ENCODE measurements around the gene LAIR2. TPM values are rescaled to one million over a fixed set of nuclear protein-coding genes. Genes with fewer than 3 reads are reported as not detected.
A peak's percentile ranks its signal among the peaks of the same experiment; 100 is the strongest.

The LAIR2 gene
- total and polyA plus RNA-seq, 4 experiments from 2014 or later, result 0.81 to 27.9 (median 8.4) TPM

DNA sequence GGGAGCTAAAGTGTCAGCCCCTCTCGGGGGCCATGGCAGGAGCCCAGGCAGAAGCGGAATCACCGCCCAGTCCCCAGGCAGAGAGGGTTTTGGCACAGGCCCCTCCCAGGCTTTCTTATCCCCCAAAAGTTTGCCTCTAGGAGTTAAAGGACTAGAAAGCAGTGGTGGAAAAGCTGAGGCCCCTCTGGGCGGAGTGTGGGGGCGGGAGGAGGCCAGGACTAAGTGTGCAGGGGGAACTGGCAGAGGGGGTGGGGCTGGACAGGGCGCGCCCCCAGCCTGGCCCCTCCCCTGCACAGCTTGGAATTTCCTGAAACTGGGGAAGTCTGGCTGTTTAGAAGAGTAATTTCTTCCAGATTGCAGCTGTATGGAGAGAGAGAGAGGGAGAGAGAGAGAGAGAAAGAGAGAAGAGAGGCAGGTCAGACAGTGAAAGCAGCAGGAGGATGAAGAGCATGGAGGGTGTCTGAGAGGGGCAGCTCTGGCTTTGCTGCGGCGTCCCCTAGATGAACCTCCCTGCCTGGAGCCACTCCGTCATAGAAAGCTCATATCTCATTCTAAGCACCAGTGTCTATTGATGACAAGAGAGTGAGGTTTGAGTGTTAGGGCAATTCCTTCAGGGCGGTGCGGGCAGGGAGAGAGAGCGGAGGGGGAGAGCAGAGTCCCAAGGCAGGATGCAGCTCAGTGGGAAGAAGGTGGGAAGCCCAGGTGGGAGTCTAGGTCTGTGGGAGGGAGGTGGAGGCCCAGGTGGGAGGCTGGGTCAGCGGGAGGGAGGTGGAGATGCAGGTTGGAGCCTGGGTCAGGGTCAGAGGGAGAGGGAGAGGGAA is 29.4 kb upstream of the LAIR2 start, which contains the start of gene CDC42EP5:
CDC42EP5 (minus strand) TSS at position 226 of the 821 bp plus-strand sequence. CDS start 7,749 bp downstream, outside the sequence.
- ChIA-PET POLR2A (ENCODE audit: partially characterized antibody) (interaction anchor here (0.7 to 1.4 kb wide), 3 partner anchors 8 to 25 kb away, joined by 3 to 6 read pairs (median 3); partner anchors contain the start of genes LENG8 and LENG9), CTCF (ENCODE audit: partially characterized antibody) (interaction anchor here (0.7 to 1.1 kb wide), 2 partner anchors 202 to 602 kb away, joined by 3 to 5 read pairs; no protein-coding TSS in a partner anchor)
- Mint-ChIP-seq H3K27me3 (peaks cover 27 to 32% of the 10 kb centered on the region in 2 donors), H3K27ac (peak within 1 kb of the TSS in 1 of 7 donors; percentile 19), H3K4me3 (peak within 1 kb of the TSS in 1 of 8 donors; percentile 31), H3K9me3 (no peaks in the 10 kb centered on the region), H3K36me3 (no peaks in the 10 kb centered on the region), H3K4me1 (peaks cover 4 to 15% (median 9%) of the 10 kb centered on the region in 4 donors)
- Histone ChIP-seq H3K27me3 (ENCODE audit: insufficient read depth, low read length) (no peaks in the 10 kb centered on the region), H3K4me1 (ENCODE audit: insufficient read depth, low read length) (peaks cover 10% of the 10 kb centered on the region), H3K4me3 (ENCODE audit: low read length in 2 of 2) (no peak within 1 kb of the TSS), H3K9me3 (ENCODE audit: control insufficient read depth in 1 of 2, low read length in 2 of 2) (no peaks in the 10 kb centered on the region), H3K36me3 (ENCODE audit: insufficient read depth, low read length) (no peaks in the 10 kb centered on the region), H3K27ac (ENCODE audit: low read depth, low read length) (no peak within 1 kb of the TSS)
- DNase-seq, result no peak
- intact Hi-C loops (cut with micrococcal nuclease), result no loop called here

DNA sequence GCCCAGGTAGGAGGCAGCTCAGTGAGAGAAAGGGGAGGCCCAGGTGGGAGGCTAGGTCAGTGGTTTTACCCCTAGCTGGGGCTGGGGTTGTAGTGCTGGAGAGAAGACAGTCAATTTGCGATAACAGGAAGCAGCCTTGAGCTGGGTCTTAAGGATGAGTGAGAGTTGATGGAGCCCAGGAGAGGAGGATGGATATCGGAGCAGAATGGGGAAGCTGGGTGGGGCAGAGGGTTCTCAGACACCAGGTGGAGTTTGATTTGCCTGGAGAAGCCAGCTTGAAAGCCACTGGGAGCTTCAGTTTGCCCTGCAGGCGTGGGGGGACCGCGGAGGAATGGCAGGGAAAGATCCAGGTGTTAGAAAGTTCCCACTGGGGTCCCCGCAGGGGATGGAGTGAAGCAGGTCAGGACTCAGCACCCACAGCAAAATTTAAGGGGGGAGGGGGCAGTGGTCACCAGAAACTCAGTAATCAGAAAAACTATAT is 28.7 kb upstream of the LAIR2 start:
- intact Hi-C loops (cut with micrococcal nuclease), result no loop called here
- Mint-ChIP-seq H3K27ac (no peak overlapping the region), H3K9me3 (no peaks in the 10 kb centered on the region), H3K4me3 (no peak overlapping the region), H3K27me3 (peaks cover 29 to 34% of the 10 kb centered on the region in 2 donors), H3K4me1 (peaks cover 7 to 15% (median 9%) of the 10 kb centered on the region in 4 donors), H3K36me3 (no peaks in the 10 kb centered on the region)
- H3K9me3 ChIP-seq (ENCODE audit: control insufficient read depth in 1 of 2, low read length in 2 of 2), result no peaks in the 10 kb centered on the region
- H3K27me3 ChIP-seq (ENCODE audit: insufficient read depth, low read length), result no peaks in the 10 kb centered on the region
- H3K4me3 ChIP-seq (ENCODE audit: low read length in 2 of 2), result no peak overlapping the region
- ChIA-PET POLR2A (ENCODE audit: partially characterized antibody) (interaction anchor here (1.3 to 1.4 kb wide), 2 partner anchors 9 to 25 kb away, joined by 3 to 6 read pairs; partner anchors contain the start of gene LENG8), CTCF (ENCODE audit: partially characterized antibody) (interaction anchor here (0.7 to 1.1 kb wide), 2 partner anchors 201 to 601 kb away, joined by 3 to 5 read pairs; no protein-coding TSS in a partner anchor)
- no peak for DNase-seq
- no peaks in the 10 kb centered on the region for H3K36me3 ChIP-seq (ENCODE audit: insufficient read depth, low read length)
- no peak overlapping the region for H3K27ac ChIP-seq (ENCODE audit: low read depth, low read length)
- peaks cover 10% of the 10 kb centered on the region for H3K4me1 ChIP-seq (ENCODE audit: insufficient read depth, low read length)

DNA sequence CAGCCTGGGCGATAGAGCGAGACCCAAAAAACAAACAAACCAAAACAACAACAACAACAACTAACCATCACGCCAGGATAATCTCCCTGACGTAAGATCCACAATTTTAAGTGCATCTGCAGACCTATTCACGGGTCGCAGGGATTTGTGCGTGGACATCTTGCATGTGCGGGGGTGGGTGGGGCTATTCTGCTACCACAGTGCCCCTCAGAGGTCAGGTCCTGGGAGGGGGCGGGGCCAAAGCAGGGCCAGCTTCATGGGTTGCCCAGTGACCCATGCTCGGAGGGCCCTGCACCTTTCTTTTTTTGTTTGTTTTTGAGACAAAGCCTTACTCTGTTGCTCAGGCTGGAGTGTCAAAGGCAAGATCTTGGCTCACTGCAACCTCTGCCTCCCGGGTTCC is 26.9 kb upstream of the LAIR2 start:
- peaks cover 17 to 21% of the 10 kb centered on the region in 2 donors for H3K27me3 Mint-ChIP-seq
- POLR2A ChIA-PET (ENCODE audit: partially characterized antibody), result no interaction called here

DNA sequence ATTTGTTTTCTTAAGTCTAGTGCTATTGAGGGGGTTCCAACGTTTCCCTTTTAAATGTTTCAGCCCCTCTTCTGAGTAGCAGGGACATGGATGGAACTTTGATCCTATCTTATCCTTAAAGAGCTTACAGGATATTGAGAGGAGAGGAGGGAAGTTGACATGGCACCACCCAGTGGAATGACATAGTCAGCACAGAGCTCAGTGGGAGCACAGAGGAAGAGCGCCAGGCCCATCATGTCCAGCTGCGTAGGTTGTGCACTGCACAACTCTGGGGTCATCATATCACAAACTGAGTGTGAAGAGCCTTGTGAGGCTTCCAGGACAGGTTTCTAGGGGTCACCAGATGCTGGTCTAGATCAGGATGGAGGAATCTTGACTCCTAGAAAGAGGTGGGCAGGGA is 25.0 kb upstream of the LAIR2 start:
- POLR2A ChIA-PET (ENCODE audit: partially characterized antibody), result no interaction called here
- no peak overlapping the region for H3K27ac ChIP-seq (ENCODE audit: low read depth, low read length)
- no peaks in the 10 kb centered on the region for H3K36me3 ChIP-seq (ENCODE audit: insufficient read depth, low read length)
- Mint-ChIP-seq H3K4me1 (peaks cover 6 to 9% (median 8%) of the 10 kb centered on the region in 4 donors), H3K27ac (no peak overlapping the region), H3K4me3 (no peak overlapping the region), H3K36me3 (no peaks in the 10 kb centered on the region), H3K27me3 (peaks cover 20 to 22% of the 10 kb centered on the region in 2 donors), H3K9me3 (no peaks in the 10 kb centered on the region)
- DNase-seq, result no peak
- CTCF ChIA-PET (ENCODE audit: partially characterized antibody), result interaction anchor here (0.7 to 9.1 kb wide), 3 partner anchors 27 to 202 kb away, joined by 4 to 85 read pairs (median 6); no protein-coding TSS in a partner anchor
- intact Hi-C loops (cut with micrococcal nuclease), result no loop called here
- no peak overlapping the region for H3K4me3 ChIP-seq (ENCODE audit: low read length in 2 of 2)
- H3K27me3 ChIP-seq (ENCODE audit: insufficient read depth, low read length), result no peaks in the 10 kb centered on the region
- H3K9me3 ChIP-seq (ENCODE audit: control insufficient read depth in 1 of 2, low read length in 2 of 2), result no peaks in the 10 kb centered on the region
- no peaks in the 10 kb centered on the region for H3K4me1 ChIP-seq (ENCODE audit: insufficient read depth, low read length)

More for the DNA sequence above, 26.9 kb upstream of the LAIR2 start:
- Histone ChIP-seq H3K9me3 (ENCODE audit: control insufficient read depth in 1 of 2, low read length in 2 of 2) (no peaks in the 10 kb centered on the region), H3K27me3 (ENCODE audit: insufficient read depth, low read length) (no peaks in the 10 kb centered on the region), H3K27ac (ENCODE audit: low read depth, low read length) (no peak overlapping the region), H3K36me3 (ENCODE audit: insufficient read depth, low read length) (no peaks in the 10 kb centered on the region), H3K4me3 (ENCODE audit: low read length in 2 of 2) (no peak overlapping the region), H3K4me1 (ENCODE audit: insufficient read depth, low read length) (peaks cover 7% of the 10 kb centered on the region)
- H3K36me3 Mint-ChIP-seq, result no peaks in the 10 kb centered on the region
- no peaks in the 10 kb centered on the region for H3K9me3 Mint-ChIP-seq
- intact Hi-C loops (cut with micrococcal nuclease), result no loop called here
- CTCF ChIA-PET (ENCODE audit: partially characterized antibody), result interaction anchor here (1.6 to 9.1 kb wide), 2 partner anchors 10 to 199 kb away, joined by 3 to 85 read pairs; no protein-coding TSS in a partner anchor
- no peak for DNase-seq
- peaks cover 2 to 5% (median 4%) of the 10 kb centered on the region in 4 donors for H3K4me1 Mint-ChIP-seq
- H3K4me3 Mint-ChIP-seq, result no peak overlapping the region
- H3K27ac Mint-ChIP-seq, result no peak overlapping the region

DNA sequence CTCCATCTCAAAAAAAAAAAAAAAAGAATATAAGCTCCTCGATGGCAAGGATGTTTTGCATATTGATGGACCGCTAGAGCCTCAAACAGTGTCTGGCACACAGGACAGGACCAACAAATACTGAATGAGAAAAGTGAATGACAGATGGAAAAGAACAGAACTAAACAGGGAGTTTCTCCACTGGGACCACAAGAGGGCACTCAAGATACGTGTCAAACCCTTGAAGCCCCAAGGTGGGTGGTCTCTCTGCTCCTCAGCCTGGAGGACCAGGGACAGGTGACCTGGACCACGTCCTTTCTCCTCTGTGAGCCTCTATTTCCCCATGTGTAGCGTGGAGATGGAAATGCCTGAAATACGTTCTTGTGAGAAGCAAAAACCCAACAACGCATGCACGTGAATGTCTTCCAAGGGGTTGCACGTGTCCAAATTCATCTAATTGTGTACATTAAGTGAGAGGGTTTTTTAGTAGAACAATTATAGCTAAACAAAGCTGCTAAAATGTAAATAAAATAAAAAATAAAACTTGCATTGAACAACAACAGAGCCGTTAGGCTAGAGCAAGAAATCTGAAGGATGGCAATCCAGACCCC is 23.9 kb upstream of the LAIR2 start:
- H3K27ac ChIP-seq (ENCODE audit: low read depth, low read length), result no peak overlapping the region
- no peaks in the 10 kb centered on the region for H3K4me1 ChIP-seq (ENCODE audit: insufficient read depth, low read length)
- DNase-seq, result no peak
- Mint-ChIP-seq H3K27me3 (peaks cover 16 to 18% of the 10 kb centered on the region in 2 donors), H3K9me3 (no peaks in the 10 kb centered on the region), H3K4me1 (peaks cover 5 to 9% (median 8%) of the 10 kb centered on the region in 4 donors), H3K27ac (no peak overlapping the region), H3K36me3 (no peaks in the 10 kb centered on the region), H3K4me3 (no peak overlapping the region)
- H3K4me3 ChIP-seq (ENCODE audit: low read length in 2 of 2), result no peak overlapping the region
- ChIA-PET POLR2A (ENCODE audit: partially characterized antibody) (no interaction called here), CTCF (ENCODE audit: partially characterized antibody) (interaction anchor here (0.6 to 9.1 kb wide), 9 partner anchors 9 to 1133 kb away, joined by 3 to 85 read pairs (median 4); partner anchors contain the start of genes LENG8 and RDH13)
- no peaks in the 10 kb centered on the region for H3K36me3 ChIP-seq (ENCODE audit: insufficient read depth, low read length)
- no peaks in the 10 kb centered on the region for H3K9me3 ChIP-seq (ENCODE audit: control insufficient read depth in 1 of 2, low read length in 2 of 2)
- intact Hi-C loops (cut with micrococcal nuclease), result no loop called here
- no peaks in the 10 kb centered on the region for H3K27me3 ChIP-seq (ENCODE audit: insufficient read depth, low read length)

DNA sequence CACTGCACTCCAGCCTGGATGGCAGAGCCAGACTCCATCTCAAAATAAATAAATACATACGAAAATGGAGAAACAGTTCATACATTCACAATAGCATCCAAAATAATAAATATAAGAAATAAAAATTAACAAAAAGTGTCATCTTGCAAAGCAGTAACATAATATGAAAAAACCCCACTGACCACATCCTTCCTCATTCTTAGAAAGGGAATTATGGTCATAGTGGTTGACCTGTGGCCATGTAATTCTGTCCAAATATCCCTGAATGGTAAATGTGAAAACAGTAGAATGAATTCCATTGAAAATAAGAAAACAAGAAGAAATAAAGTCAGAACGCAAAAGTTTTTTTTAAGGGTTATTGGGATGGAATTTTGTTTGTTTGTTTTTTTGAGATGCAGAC is 22.6 kb upstream of the LAIR2 start:
- H3K27me3 Mint-ChIP-seq, result peaks cover 23% of the 10 kb centered on the region in 2 donors

More for the DNA sequence above, 22.6 kb upstream of the LAIR2 start:
- POLR2A ChIA-PET (ENCODE audit: partially characterized antibody), result no interaction called here
- no peaks in the 10 kb centered on the region for H3K9me3 Mint-ChIP-seq
- no peaks in the 10 kb centered on the region for H3K4me1 ChIP-seq (ENCODE audit: insufficient read depth, low read length)
- H3K4me1 Mint-ChIP-seq, result peaks cover 5 to 9% (median 8%) of the 10 kb centered on the region in 4 donors
- H3K4me3 ChIP-seq (ENCODE audit: low read length in 2 of 2), result no peak overlapping the region
- no peak for DNase-seq
- H3K27ac ChIP-seq (ENCODE audit: low read depth, low read length), result no peak overlapping the region
- H3K27ac Mint-ChIP-seq, result no peak overlapping the region
- no peaks in the 10 kb centered on the region for H3K9me3 ChIP-seq (ENCODE audit: control insufficient read depth in 1 of 2, low read length in 2 of 2)
- CTCF ChIA-PET (ENCODE audit: partially characterized antibody), result interaction anchor here (1.3 to 9.1 kb wide), 3 partner anchors 10 to 194 kb away, joined by 3 to 85 read pairs (median 6); no protein-coding TSS in a partner anchor
- H3K27me3 ChIP-seq (ENCODE audit: insufficient read depth, low read length), result no peaks in the 10 kb centered on the region
- no peaks in the 10 kb centered on the region for H3K36me3 Mint-ChIP-seq
- intact Hi-C loops (cut with micrococcal nuclease), result no loop called here
- H3K4me3 Mint-ChIP-seq, result no peak overlapping the region
- no peaks in the 10 kb centered on the region for H3K36me3 ChIP-seq (ENCODE audit: insufficient read depth, low read length)
